Panc1 (cell line): ENCODE measurements around the gene PRSS27.

ENCODE experiments used
- CTCF ChIP-seq: fragments of 450-650 bp; IDR thresholded peaks from 2 replicates; pipeline ENCODE4 v1.5.1; 2017; ENCODE audit warnings: mild to moderate bottlenecking
- POLR2AphosphoS5 ChIP-seq: IDR thresholded peaks from 2 replicates; pipeline ENCODE4 v1.6.1; 2012; ENCODE audit warnings: mild to moderate bottlenecking, low read depth, low read length, moderate library complexity
- SIN3A ChIP-seq: IDR thresholded peaks from 2 replicates; pipeline ENCODE4 v1.6.1; 2012; ENCODE audit warnings: low read depth, mild to moderate bottlenecking, low read length, moderate library complexity, borderline replicate concordance; ENCODE audit not compliant: insufficient read depth
- TCF7L2 ChIP-seq: IDR thresholded peaks from 2 replicates; pipeline ENCODE4 v1.6.1; 2011; ENCODE audit warnings: mild to moderate bottlenecking, low read depth, low read length, inconsistent platforms

DNA sequence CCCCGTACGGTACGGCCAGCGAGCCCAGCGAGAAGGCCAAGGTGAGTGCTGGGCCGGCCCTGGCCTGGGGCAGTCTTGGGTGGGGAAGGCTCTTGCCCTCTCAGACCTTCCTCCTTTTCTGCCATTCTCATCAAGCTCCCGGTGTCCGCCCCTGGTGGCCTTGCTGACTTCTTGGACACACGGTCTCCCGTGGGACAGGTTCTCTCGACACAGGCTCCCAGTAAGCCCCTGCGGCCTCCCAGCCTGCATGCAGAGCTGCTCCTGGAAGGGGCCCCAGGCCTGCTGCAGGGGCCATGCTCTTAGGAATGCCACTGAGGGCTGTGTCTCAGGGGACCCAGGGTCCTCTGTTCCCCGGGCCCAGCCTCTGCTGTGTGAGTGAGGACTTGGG, 17.6 kb downstream of the PRSS27 start:
- TF ChIP-seq CTCF (no peak), TCF7L2 (no peak), POLR2AphosphoS5 (no peak), SIN3A (no peak)
